ENCODE measurements around the gene EXOC3L4. TPM values are rescaled to one million over a fixed set of nuclear protein-coding genes. Genes with fewer than 3 reads are reported as not detected.

The EXOC3L4 gene
- total and polyA plus RNA-seq, 10 donors, result 2.0 to 39.2 (median 12.6) TPM

DNA sequence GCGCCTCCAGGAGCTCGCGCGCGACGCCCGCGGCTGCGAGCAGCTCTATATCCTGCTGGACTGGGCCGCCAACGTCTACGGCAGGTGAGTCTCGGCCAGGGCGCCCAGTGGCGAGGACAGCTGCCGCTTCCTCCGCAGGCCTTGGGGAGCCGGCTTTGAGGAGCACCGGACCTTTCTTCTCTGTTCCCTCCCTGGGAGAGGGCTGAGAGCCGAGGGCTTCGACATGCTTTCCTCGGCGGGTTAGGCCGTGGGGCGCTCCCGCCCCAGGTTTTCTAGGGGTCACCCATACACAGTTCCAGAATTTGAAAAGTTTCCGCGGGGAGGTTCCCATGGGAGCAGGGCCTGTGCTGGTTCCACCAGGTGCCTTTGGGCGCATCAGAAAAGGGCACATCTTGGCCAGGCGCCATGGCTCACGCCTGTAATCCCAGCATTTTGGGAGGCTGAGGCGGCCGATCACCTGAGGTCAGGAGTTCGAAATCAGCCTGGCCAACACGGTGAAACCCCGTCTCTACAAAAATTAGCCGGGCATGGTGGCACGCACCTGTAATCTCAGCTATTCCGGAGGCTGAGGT, 8.2 kb downstream of the EXOC3L4 start:
- Histone ChIP-seq H3K4me3 (peak overlapping the region in 2 of 8 donors; percentile 1 to 17), H3K9me3 (no peaks in the 10 kb centered on the region), H3K27ac (no peak overlapping the region), H3K4me1 (peaks cover 12 to 82% (median 70%) of the 10 kb centered on the region in 6 donors), H3K27me3 (replicated peaks in 1 of 7) (peaks cover 6 to 66% (median 33%) of the 10 kb centered on the region in 7 donors), H3K36me3 (no peaks in the 10 kb centered on the region)
- intact Hi-C loops (cut with DNase I; ENCODE audit: low total_unique reads), result loop anchor here (10.0 kb wide), 2 partner anchors 82 to 192 kb away; no protein-coding TSS in a partner anchor
- TF ChIP-seq, protein P1, sequence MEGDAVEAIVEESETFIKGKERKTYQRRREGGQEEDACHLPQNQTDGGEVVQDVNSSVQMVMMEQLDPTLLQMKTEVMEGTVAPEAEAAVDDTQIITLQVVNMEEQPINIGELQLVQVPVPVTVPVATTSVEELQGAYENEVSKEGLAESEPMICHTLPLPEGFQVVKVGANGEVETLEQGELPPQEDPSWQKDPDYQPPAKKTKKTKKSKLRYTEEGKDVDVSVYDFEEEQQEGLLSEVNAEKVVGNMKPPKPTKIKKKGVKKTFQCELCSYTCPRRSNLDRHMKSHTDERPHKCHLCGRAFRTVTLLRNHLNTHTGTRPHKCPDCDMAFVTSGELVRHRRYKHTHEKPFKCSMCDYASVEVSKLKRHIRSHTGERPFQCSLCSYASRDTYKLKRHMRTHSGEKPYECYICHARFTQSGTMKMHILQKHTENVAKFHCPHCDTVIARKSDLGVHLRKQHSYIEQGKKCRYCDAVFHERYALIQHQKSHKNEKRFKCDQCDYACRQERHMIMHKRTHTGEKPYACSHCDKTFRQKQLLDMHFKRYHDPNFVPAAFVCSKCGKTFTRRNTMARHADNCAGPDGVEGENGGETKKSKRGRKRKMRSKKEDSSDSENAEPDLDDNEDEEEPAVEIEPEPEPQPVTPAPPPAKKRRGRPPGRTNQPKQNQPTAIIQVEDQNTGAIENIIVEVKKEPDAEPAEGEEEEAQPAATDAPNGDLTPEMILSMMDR (IDR thresholded peaks at IDR 0.05 in 8 of 11, conservative IDR thresholded peaks at IDR 0.05 in 3 of 11), result no peak
- TF ChIP-seq POLR2AphosphoS5 (IDR thresholded peaks at IDR 0.05), result no peak
- no peak for TF ChIP-seq POLR2A (IDR thresholded peaks at IDR 0.05)
- WGBS, 5 donors, result 44 to 60% (median 48%) methylated on average over 18 to 39 of the region's 39 CpGs
- DNase-seq, result no peak

DNA sequence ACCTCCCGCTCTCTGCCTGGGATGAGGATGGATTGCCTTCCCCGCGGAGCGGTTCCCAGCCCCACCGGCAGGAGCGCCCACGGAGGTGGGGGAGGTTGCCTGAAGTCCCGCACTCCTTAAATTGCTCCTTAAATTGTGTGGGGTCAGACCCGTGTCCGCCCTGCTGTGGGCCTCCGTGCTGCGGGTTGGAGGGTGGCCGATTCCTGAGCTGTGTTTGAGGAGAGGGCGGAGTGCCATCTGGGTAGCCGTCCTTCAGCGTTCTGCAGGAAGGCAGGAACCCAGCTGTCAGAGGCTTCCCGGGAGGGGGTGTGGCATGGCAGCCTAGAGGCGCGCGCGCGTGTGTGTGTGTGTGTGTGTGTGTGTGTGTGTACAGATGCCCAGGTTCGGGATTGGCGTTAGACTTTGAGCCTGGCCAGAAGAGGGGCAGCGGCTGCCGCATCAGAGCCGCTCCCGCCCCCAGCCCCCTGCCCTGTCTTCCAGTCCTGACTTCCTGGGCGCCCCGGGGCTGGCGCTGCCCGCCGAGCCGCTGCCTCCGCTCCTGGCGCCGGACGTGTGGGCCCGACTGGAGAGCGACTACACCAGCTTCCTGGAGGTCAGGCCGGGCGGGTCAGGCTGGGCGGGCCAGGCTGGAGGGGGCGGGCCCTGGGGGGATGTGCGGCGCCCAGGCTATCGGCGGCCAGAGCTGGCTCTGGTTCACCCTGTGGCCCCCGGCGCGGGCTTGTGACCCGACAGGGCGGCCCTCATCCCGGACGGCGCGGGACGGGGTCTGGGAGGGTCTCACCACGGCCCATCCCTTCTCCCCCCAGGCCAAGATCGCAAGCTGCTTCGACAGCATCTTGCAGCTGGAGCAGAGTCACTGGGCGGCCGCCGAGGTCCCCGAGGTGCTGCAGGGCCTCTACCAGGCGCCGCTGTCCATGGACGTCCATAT, 9.2 kb downstream of the EXOC3L4 start:
- DNase-seq, result no peak
- TF ChIP-seq POLR2AphosphoS5 (IDR thresholded peaks at IDR 0.05), result peak; percentile 6 to 64 (median 43)
- TF ChIP-seq, protein P1 (IDR thresholded peaks at IDR 0.05 in 8 of 11, conservative IDR thresholded peaks at IDR 0.05 in 3 of 11), result peak in 2 of 11 experiments; percentile 9 to 17
- TF ChIP-seq POLR2A (IDR thresholded peaks at IDR 0.05), result no peak
- no peaks in the 10 kb centered on the region for H3K36me3 ChIP-seq
- H3K9me3 ChIP-seq, result no peaks in the 10 kb centered on the region
- WGBS, 5 donors, result 3 to 14% (median 10%) methylated on average over 23 to 68 of the region's 68 CpGs
- peak overlapping the region in 4 of 8 donors; percentile 4 to 55 (median 41) for H3K27ac ChIP-seq
- H3K4me3 ChIP-seq, result peak overlapping the region in 5 of 8 donors; percentile 4 to 58 (median 18)
- intact Hi-C loops (cut with DNase I; ENCODE audit: low total_unique reads), result loop anchor here (10.0 kb wide), 2 partner anchors 81 to 191 kb away; no protein-coding TSS in a partner anchor
- peaks cover 6 to 69% (median 33%) of the 10 kb centered on the region in 7 donors for H3K27me3 ChIP-seq (replicated peaks in 1 of 7)
- H3K4me1 ChIP-seq, result peaks cover 12 to 76% (median 63%) of the 10 kb centered on the region in 6 donors

DNA sequence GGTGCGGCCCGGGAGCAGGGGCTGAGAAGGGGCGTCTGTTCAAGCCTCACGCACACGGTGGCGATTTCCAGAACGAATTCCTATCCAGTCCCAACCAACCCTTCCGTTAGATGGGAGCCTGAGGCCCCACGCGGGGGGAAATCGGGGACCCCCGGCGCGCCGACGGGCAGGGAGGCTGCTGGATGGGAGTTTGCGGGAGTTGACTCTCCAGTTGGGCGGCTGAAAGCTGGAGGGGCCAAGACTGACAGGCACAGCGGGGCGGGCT, 9.8 kb downstream of the EXOC3L4 start:
- WGBS, 5 donors, result 0 to 11% (median 9%) methylated on average over 1 to 20 of the region's 20 CpGs
- peaks cover 6 to 69% (median 33%) of the 10 kb centered on the region in 7 donors for H3K27me3 ChIP-seq (replicated peaks in 1 of 7)
- intact Hi-C loops (cut with DNase I; ENCODE audit: low total_unique reads), result loop anchor here (10.0 kb wide), 2 partner anchors 80 to 190 kb away; no protein-coding TSS in a partner anchor

More for the DNA sequence above, 9.8 kb downstream of the EXOC3L4 start:
- H3K9me3 ChIP-seq, result no peaks in the 10 kb centered on the region
- peak overlapping the region in 3 of 8 donors; percentile 17 to 58 (median 18) for H3K4me3 ChIP-seq
- peak overlapping the region in 3 of 8 donors; percentile 38 to 55 (median 44) for H3K27ac ChIP-seq
- peaks cover 12 to 72% (median 59%) of the 10 kb centered on the region in 6 donors for H3K4me1 ChIP-seq
- TF ChIP-seq POLR2AphosphoS5 (IDR thresholded peaks at IDR 0.05) (no peak), POLR2A (IDR thresholded peaks at IDR 0.05) (no peak)
- TF ChIP-seq, protein P1 (IDR thresholded peaks at IDR 0.05 in 8 of 11, conservative IDR thresholded peaks at IDR 0.05 in 3 of 11), result no peak
- no peaks in the 10 kb centered on the region for H3K36me3 ChIP-seq
- DNase-seq, result no peak
